Endothelial cell of umbilical vein (primary cell): ENCODE results near the gene CDH20. TPM values are rescaled to one million over a fixed set of nuclear protein-coding genes. Genes with fewer than 3 reads are reported as not detected.

Experiments
- BruUV-seq: library from RNA; stranded (reverse); fragments of 400-500 nt; replicated peaks from 2 replicates; lab custom pipeline; 2021; lab: Mats Ljungman, UMichigan
- CTCF ChIA-PET: fragments of 300-600, 350-600 bp; sonication (Branson Sonifier 250); formaldehyde crosslinking; loops from one replicate; lab custom pipeline; 2021; ENCODE audit warnings: antibody characterized with exemption, inconsistent platforms; lab: Charles Lee
- POLR2A ChIA-PET: fragments of 300-600, 350-600 bp; sonication (Branson Sonifier 250); formaldehyde crosslinking; loops from one replicate; lab custom pipeline; 2021; ENCODE audit warnings: antibody characterized with exemption, inconsistent platforms; lab: Charles Lee
- DNase-seq: peaks from one replicate; pipeline ENCODE4 v3.0.0-alpha.2; 2011; ENCODE audit warnings: low read depth, low spot score
- FAIRE-seq: peaks from 2 replicates; lab custom pipeline; 2011; peaks lifted over from hg19 to GRCh38; lab: Jason Lieb, UNC
- H2AFZ ChIP-seq: 2 replicates; pipeline ENCODE4 v1.6.0; 2012; ENCODE audit warnings: low read depth, low read length, control low read depth, inconsistent platforms
- H3K27ac ChIP-seq: 2 replicates; pipeline ENCODE4 v1.5.1; 2011; ENCODE audit warnings: low read depth, mild to moderate bottlenecking, control low read depth, low read length, moderate library complexity; ENCODE audit not compliant: insufficient read depth
- H3K27me3 ChIP-seq, 2 experiments: 2 replicates each; pipeline versions ENCODE4 v1.6.0 to v1.6.1; 2011; ENCODE audit warnings: low read length in 2 of 2, mixed read lengths in 1 of 2; ENCODE audit not compliant: control insufficient read depth in 2 of 2, insufficient read depth in 2 of 2
- H3K36me3 ChIP-seq, 2 experiments: 2 replicates in 1 of 2; 3 replicates in 1 of 2; pipeline ENCODE4 v1.5.1; 2011; ENCODE audit warnings: low read length in 2 of 2, mild to moderate bottlenecking in 1 of 2, moderate library complexity in 1 of 2; ENCODE audit not compliant: control insufficient read depth in 2 of 2, insufficient read depth in 2 of 2; ENCODE audit errors: extremely low read depth in 1 of 2
- H3K4me1 ChIP-seq: 3 replicates; pipeline ENCODE4 v1.5.1; 2011; ENCODE audit warnings: mild to moderate bottlenecking, low read length; ENCODE audit not compliant: control insufficient read depth, insufficient read depth; ENCODE audit errors: extremely low read depth
- H3K4me2 ChIP-seq: 2 replicates; pipeline ENCODE4 v1.6.1; 2011; ENCODE audit warnings: low read length, control low read depth, mixed read lengths; ENCODE audit not compliant: insufficient read depth
- H3K4me3 ChIP-seq, 3 experiments: fragments of 200-600 bp in 1 of 3; sonication (generic), shearing (Covaris generic) in 1 of 3; replicated peaks in 1 of 3; 2 replicates each; pipeline ENCODE4 v1.5.1; 2011 to 2016; ENCODE audit warnings: control low read depth in 3 of 3, low read length in 3 of 3, mild to moderate bottlenecking in 2 of 3, inconsistent platforms in 1 of 3, low read depth in 1 of 3, moderate library complexity in 1 of 3; ENCODE audit not compliant: insufficient read depth in 1 of 3
- H3K79me2 ChIP-seq: 2 replicates; pipeline ENCODE4 v1.6.0; 2012; ENCODE audit warnings: low read length, inconsistent platforms; ENCODE audit not compliant: control insufficient read depth, insufficient read depth
- H3K9ac ChIP-seq: replicated peaks from 2 replicates; pipeline ENCODE3; 2011; ENCODE audit warnings: low read length, control low read depth; ENCODE audit not compliant: insufficient read depth; ENCODE audit errors: extremely low read depth
- H3K9me1 ChIP-seq: replicated peaks from 3 replicates; pipeline ENCODE4 v1.6.0; 2011; ENCODE audit warnings: mild to moderate bottlenecking, low read length; ENCODE audit not compliant: control insufficient read depth, insufficient read depth; ENCODE audit errors: extremely low read depth
- H3K9me3 ChIP-seq: replicated peaks from 2 replicates; pipeline ENCODE4 v1.5.1; 2012; ENCODE audit warnings: low read length, inconsistent platforms; ENCODE audit not compliant: control insufficient read depth, insufficient read depth
- H4K20me1 ChIP-seq: replicated peaks from 2 replicates; pipeline ENCODE3; 2011; ENCODE audit warnings: mild to moderate bottlenecking, low read length; ENCODE audit not compliant: control insufficient read depth, insufficient read depth; ENCODE audit errors: extremely low read depth
- CTCF ChIP-seq, 2 donors: IDR thresholded peaks; 1 replicate in 1 of 2; 2 replicates in 1 of 2; pipeline ENCODE4 v1.5.1; 2011; ENCODE audit warnings: low read length in 2 of 2, mild to moderate bottlenecking in 2 of 2, moderate library complexity in 2 of 2, control low read depth in 1 of 2, inconsistent platforms in 1 of 2, low read depth in 1 of 2; ENCODE audit not compliant: insufficient read depth in 1 of 2; ENCODE audit errors: extremely low read depth in 1 of 2
- EZH2 ChIP-seq: IDR thresholded peaks from 2 replicates; pipeline ENCODE4 v1.6.1; 2012; ENCODE audit warnings: borderline replicate concordance, low read depth, mild to moderate bottlenecking, moderate library complexity, low read length, inconsistent platforms; ENCODE audit not compliant: severe bottlenecking
- FOS ChIP-seq: IDR thresholded peaks from 2 replicates; pipeline ENCODE4 v1.6.1; 2011; ENCODE audit warnings: mild to moderate bottlenecking, low read length, moderate library complexity, borderline replicate concordance; ENCODE audit not compliant: insufficient read depth
- GATA2 ChIP-seq: IDR thresholded peaks from 2 replicates; pipeline ENCODE4 v1.7.0; 2011; ENCODE audit warnings: low read depth, mild to moderate bottlenecking, moderate library complexity, mixed read lengths, low read length; ENCODE audit not compliant: insufficient read length, insufficient read depth
- JUN ChIP-seq: IDR thresholded peaks from 2 replicates; pipeline ENCODE4 v1.6.1; 2011; ENCODE audit warnings: borderline replicate concordance, low read depth; ENCODE audit not compliant: insufficient read length, insufficient read depth
- MAX ChIP-seq: IDR thresholded peaks from 2 replicates; pipeline ENCODE4 v1.6.1; 2011; ENCODE audit not compliant: insufficient read depth, insufficient read length
- MYC ChIP-seq: IDR thresholded peaks from one replicate; pipeline ENCODE4 v1.6.1; 2011; ENCODE audit warnings: mild to moderate bottlenecking, low read depth, low read length
- POLR2A ChIP-seq: IDR thresholded peaks from 2 replicates; pipeline ENCODE4 v1.6.1; 2012; ENCODE audit warnings: low read depth, mild to moderate bottlenecking, control low read depth, low read length
- POLR2AphosphoS5 ChIP-seq: IDR thresholded peaks from 2 replicates; pipeline ENCODE4 v1.6.1; 2012; ENCODE audit warnings: low read depth, mild to moderate bottlenecking, control low read depth, low read length, moderate library complexity; ENCODE audit not compliant: insufficient read depth
- dilution Hi-C: fragments of 300-500 bp; cut with MboI; formaldehyde crosslinking; loops from one replicate; pipeline ENCODE4 v1.15.0; 2019; ENCODE audit warnings: low sequenced_read_pairs; ENCODE audit not compliant: extremely low pct_ligation_motif_present
- intact Hi-C: fragments of 100-400 bp; cut with micrococcal nuclease; formaldehyde crosslinking; loops from one replicate; pipeline ENCODE4 v1.10.0; 2022
- polyA plus RNA-seq, 4 experiments: library from polyadenylated mRNA; depleted of rRNA in 3 of 4; stranded (reverse) in 3 of 4; unstranded in 1 of 4; fragments of >200 nt; gene quantifications; 2 replicates each; pipeline versions ENCODE4 v1.2.1 to v1.2.3, GENCODE V29; 2011 to 2012; ENCODE audit warnings: missing spikeins in 1 of 4
- total RNA-seq: library from RNA; stranded (reverse); gene quantifications from 2 replicates; pipeline ENCODE4 v1.2.3, GENCODE V29; 2021

CDH20 gene
- total and polyA plus RNA-seq, 2 donors (not counting 3 experiments of a cell fraction or from before 2014, with no cell fraction given), result not detected

- H3K4me3 ChIP-seq, result no peak overlapping the region
These were observed 209.4 kb downstream of the CDH20 start for GRCh38 chr18:61542596-61542995.

More at GRCh38 chr18:61542596-61542995, 209.4 kb downstream of the CDH20 start:
- FAIRE-seq, result no peak
- H3K79me2 ChIP-seq, result no peaks in the 10 kb centered on the region
- H3K27me3 ChIP-seq, result no peaks in the 10 kb centered on the region
- H3K4me1 ChIP-seq, result peaks cover 5% of the 10 kb centered on the region
- no peaks in the 10 kb centered on the region for H3K9me1 ChIP-seq
- intact Hi-C loops (no loop called here), dilution Hi-C loops (no loop called here)
- BruUV-seq, result no TSS peak
- CTCF ChIA-PET, result no interaction called here
- no peak overlapping the region for H3K4me2 ChIP-seq
- POLR2A ChIA-PET, result no interaction called here
- no peak overlapping the region for H2AFZ ChIP-seq
- TF ChIP-seq EZH2 (no peak), GATA2 (no peak), JUN (no peak), FOS (no peak), MYC (no peak), MAX (no peak), POLR2AphosphoS5 (no peak), CTCF (IDR thresholded peaks at IDR 0.05; ENCODE audit: extremely low read depth in 1 of 2, insufficient read depth in 1 of 2, low read depth in 1 of 2, low read length in 2 of 2) (no peak), POLR2A (no peak)
- H3K9ac ChIP-seq, result no peak overlapping the region
- H3K9me3 ChIP-seq, result no peaks in the 10 kb centered on the region
- no peak for DNase-seq
- no peaks in the 10 kb centered on the region for H3K36me3 ChIP-seq
- H3K27ac ChIP-seq, result no peak overlapping the region
- no peaks in the 10 kb centered on the region for H4K20me1 ChIP-seq
